HepG2 (cell line): Measurements from ENCODE around the gene ERV3-1. TPM values are rescaled to one million over a fixed set of nuclear protein-coding genes. Genes with fewer than 3 reads are reported as not detected.

Experiments used
- ATAC-seq: fragments of 200-7000 bp; cut with Tn5 transposase; 3 replicates; pipeline ENCODE4 v1.9.1; 2020; ENCODE audit warnings: mild to moderate bottlenecking, moderate library complexity
- BruUV-seq: library from RNA; stranded (reverse); fragments of 400-500 nt; replicated peaks from 2 replicates; lab custom pipeline; 2021; lab: Mats Ljungman, UMichigan
- CTCF ChIA-PET: fragments of 300-600 bp; formaldehyde crosslinking; extraction: SDS; loops from one replicate; lab custom pipeline; 2021; ENCODE audit warnings: low total read pairs, inconsistent platforms, low intra/inter-chr PET ratio; lab: Yijun Ruan, JAX
- POLR2A ChIA-PET: fragments of 350-600 bp; sonication (Branson Sonifier 250); formaldehyde crosslinking; loops from one replicate; lab custom pipeline; 2020; ENCODE audit warnings: antibody characterized with exemption, inconsistent platforms; lab: Yijun Ruan, JAX
- DNase-seq: peaks from one replicate; pipeline ENCODE4 v3.0.0-alpha.2; 2015; ENCODE audit warnings: low spot score
- FAIRE-seq: peaks from 3 replicates; lab custom pipeline; 2011; peaks lifted over from hg19 to GRCh38; lab: Jason Lieb, UNC
- H2AFZ ChIP-seq: one replicate; pipeline ENCODE4 v1.6.1; 2011; ENCODE audit warnings: low read length, inconsistent platforms
- H3K27ac ChIP-seq: fragments of 300-600 bp; 3 replicates; pipeline ENCODE4 v1.8.0; 2011; ENCODE audit warnings: mixed run types, mild to moderate bottlenecking, mixed read lengths, low read length, inconsistent platforms; ENCODE audit not compliant: insufficient read depth; ENCODE audit errors: extremely low read length
- H3K27me3 ChIP-seq, 2 experiments: fragments of 200-600 bp in 1 of 2; 2 replicates in 1 of 2; 3 replicates in 1 of 2; pipeline versions ENCODE4 v1.6.0 to v1.8.0; 2011; ENCODE audit warnings: low read length in 2 of 2, mild to moderate bottlenecking in 2 of 2, moderate library complexity in 2 of 2, inconsistent platforms in 1 of 2; ENCODE audit not compliant: insufficient read depth in 2 of 2, control insufficient read depth in 1 of 2
- H3K36me3 ChIP-seq, 2 experiments: fragments of 200-600 bp in 1 of 2; replicated peaks in 1 of 2; 2 replicates in 1 of 2; 3 replicates in 1 of 2; pipeline versions ENCODE4 v1.5.1 to v1.8.0; 2011; ENCODE audit warnings: low read length in 2 of 2, inconsistent platforms in 1 of 2; ENCODE audit not compliant: insufficient read depth in 2 of 2, control insufficient read depth in 1 of 2
- H3K4me1 ChIP-seq: 2 replicates; pipeline ENCODE4 v1.5.1; 2012; ENCODE audit warnings: low read length, inconsistent platforms; ENCODE audit not compliant: insufficient read depth
- H3K4me2 ChIP-seq: 2 replicates; pipeline ENCODE4 v1.6.0; 2011; ENCODE audit warnings: low read depth, low read length, inconsistent platforms
- H3K4me3 ChIP-seq, 3 experiments: fragments of 200-600 bp in 1 of 3; sonication (generic), shearing (Covaris generic) in 1 of 3; replicated peaks in 1 of 3; 2 replicates each; pipeline ENCODE4 v1.5.1; 2011 to 2016; ENCODE audit warnings: low read length in 3 of 3, inconsistent platforms in 2 of 3, low read depth in 2 of 3, mild to moderate bottlenecking in 2 of 3, control low read depth in 1 of 3, mixed read lengths in 1 of 3; ENCODE audit not compliant: insufficient read depth in 1 of 3
- H3K79me2 ChIP-seq: one replicate; pipeline ENCODE4 v1.6.1; 2011; ENCODE audit warnings: low read length, inconsistent platforms; ENCODE audit not compliant: insufficient read depth
- H3K9ac ChIP-seq: 2 replicates; pipeline ENCODE4 v1.6.0; 2011; ENCODE audit warnings: mild to moderate bottlenecking, low read depth, low read length, inconsistent platforms; ENCODE audit not compliant: insufficient read depth
- H3K9me3 ChIP-seq: 2 replicates; pipeline ENCODE4 v1.5.1; 2012; ENCODE audit warnings: mild to moderate bottlenecking, low read length
- H4K20me1 ChIP-seq: 2 replicates; pipeline ENCODE4 v1.6.0; 2011; ENCODE audit warnings: inconsistent platforms, mild to moderate bottlenecking, low read length, moderate library complexity; ENCODE audit not compliant: insufficient read depth
- HMG20B ChIP-seq: conservative IDR thresholded peaks from 2 replicates; pipeline ENCODE4 v1.6.1; 2016; ENCODE audit warnings: missing genetic modification reagents, missing compliant biosample characterization
- HOXD1 ChIP-seq: sonication (generic); formaldehyde crosslinking; IDR thresholded peaks from 2 replicates; pipeline ENCODE4 v1.5.0; 2020; ENCODE audit warnings: missing genetic modification reagents
- JARID2 ChIP-seq: sonication (generic); formaldehyde crosslinking; IDR thresholded peaks from 2 replicates; pipeline ENCODE4 v1.8.1; 2023; ENCODE audit warnings: missing genetic modification reagents, inconsistent platforms; ENCODE audit not compliant: insufficient replicate concordance
- MIER3 ChIP-seq: IDR thresholded peaks from 2 replicates; pipeline ENCODE4 v1.6.1; 2016; ENCODE audit warnings: missing compliant biosample characterization, borderline replicate concordance
- PCBP2 ChIP-seq: fragments of 200-400 bp; formaldehyde crosslinking; optimal IDR thresholded peaks from 2 replicates; pipeline ENCODE3; 2018; ENCODE audit warnings: low read length, low read depth; ENCODE audit not compliant: poor library complexity, severe bottlenecking
- RBM39 ChIP-seq: fragments of 200-400 bp; formaldehyde crosslinking; IDR thresholded peaks from one replicate; pipeline ENCODE4 v1.6.1; 2018; ENCODE audit warnings: antibody characterized with exemption, mild to moderate bottlenecking, low read depth, low read length; ENCODE audit not compliant: poor library complexity, severe bottlenecking
- TAF1 ChIP-seq: sonication (generic); formaldehyde crosslinking; IDR thresholded peaks from 2 replicates; pipeline ENCODE4 v1.4.0; 2020; ENCODE audit warnings: missing genetic modification reagents
- ZBTB26 ChIP-seq: IDR thresholded peaks from 2 replicates; pipeline ENCODE4 v1.6.1; 2016; ENCODE audit warnings: missing compliant biosample characterization, missing genetic modification reagents, borderline replicate concordance
- ZIK1 ChIP-seq: sonication (generic); formaldehyde crosslinking; IDR thresholded peaks from 2 replicates; pipeline ENCODE4 v1.5.0; 2020; ENCODE audit warnings: mild to moderate bottlenecking, low read depth, missing genetic modification reagents, borderline replicate concordance
- ZNF296 ChIP-seq: sonication (generic); formaldehyde crosslinking; conservative IDR thresholded peaks from 2 replicates; pipeline ENCODE4 v1.5.0; 2020; ENCODE audit warnings: mild to moderate bottlenecking, missing genetic modification reagents
- ZNF619 ChIP-seq: sonication (generic); formaldehyde crosslinking; IDR thresholded peaks from 2 replicates; pipeline ENCODE4 v1.4.0; 2020; ENCODE audit warnings: mild to moderate bottlenecking, missing genetic modification reagents
- ZNF780A ChIP-seq: sonication (generic); formaldehyde crosslinking; IDR thresholded peaks from 2 replicates; pipeline ENCODE4 v1.8.0; 2022; ENCODE audit warnings: mild to moderate bottlenecking, missing genetic modification reagents, moderate library complexity
- WGBS: methylation state at CpG from one replicate; pipeline ENCODE4 v1.1.6; 2017; ENCODE audit warnings: low lambda C conversion rate; 5-methylcytosine and 5-hydroxymethylcytosine counted together
- in situ Hi-C: cut with HindIII; loops from 2 replicates; pipeline ENCODE4 v1.10.0; 2017; ENCODE audit warnings: low pct_unique_long_range_greater_than_20kb; ENCODE audit not compliant: extremely low pct_ligation_motif_present
- intact Hi-C: fragments of 100-400 bp; cut with micrococcal nuclease; formaldehyde crosslinking; loops from one replicate; pipeline ENCODE4 v1.10.0; 2022; ENCODE audit not compliant: unreplicated experiment
- polyA plus RNA-seq, 8 experiments: library from polyadenylated mRNA; depleted of rRNA in 3 of 8; stranded (reverse) in 7 of 8; unstranded in 1 of 8; fragments of >200 nt; fragmentation: Illumina TruSeq in 4 of 8; extraction: Trizol in 4 of 8; gene quantifications; 2 replicates each; pipeline versions ENCODE4 v1.2.1 to v1.2.3, GENCODE V29; 2011 to 2016; ENCODE audit warnings: low read depth in 4 of 8, missing spikeins in 1 of 8, mixed read lengths in 1 of 8; ENCODE audit not compliant: insufficient read depth in 1 of 8
- total RNA-seq, 5 experiments: library from RNA; depleted of rRNA; stranded (reverse); fragments of >200 nt; fragmentation: Illumina TruSeq; extraction: Trizol; gene quantifications; 2 replicates each; pipeline ENCODE4 v1.2.3, GENCODE V29; 2016; ENCODE audit warnings: low read depth in 1 of 5
- TF ChIP-seq, protein P1 (sequence below): sonication (generic); formaldehyde crosslinking; IDR thresholded peaks from 2 replicates; pipeline ENCODE4 v1.4.0; 2020; ENCODE audit warnings: missing genetic modification reagents, borderline replicate concordance
- TF ChIP-seq, protein P2 (sequence below): sonication (generic); formaldehyde crosslinking; IDR thresholded peaks from 2 replicates; pipeline ENCODE4 v1.5.0; 2020; ENCODE audit warnings: missing genetic modification reagents
- TF ChIP-seq, protein P3 (sequence below): sonication (generic); formaldehyde crosslinking; IDR thresholded peaks from 2 replicates; pipeline ENCODE4 v1.5.1; 2020; ENCODE audit warnings: missing genetic modification reagents, mild to moderate bottlenecking, borderline replicate concordance

The ERV3-1 gene
- total and polyA plus RNA-seq, 2 of the 13 experiments (the other 11 are each of a cell fraction or from before 2014, with no cell fraction given), result 20.4 to 86.3 TPM

GRCh38 chr7:64996305-64996704, 10.2 kb downstream of the ERV3-1 start (continued):
- TF ChIP-seq, protein P1, sequence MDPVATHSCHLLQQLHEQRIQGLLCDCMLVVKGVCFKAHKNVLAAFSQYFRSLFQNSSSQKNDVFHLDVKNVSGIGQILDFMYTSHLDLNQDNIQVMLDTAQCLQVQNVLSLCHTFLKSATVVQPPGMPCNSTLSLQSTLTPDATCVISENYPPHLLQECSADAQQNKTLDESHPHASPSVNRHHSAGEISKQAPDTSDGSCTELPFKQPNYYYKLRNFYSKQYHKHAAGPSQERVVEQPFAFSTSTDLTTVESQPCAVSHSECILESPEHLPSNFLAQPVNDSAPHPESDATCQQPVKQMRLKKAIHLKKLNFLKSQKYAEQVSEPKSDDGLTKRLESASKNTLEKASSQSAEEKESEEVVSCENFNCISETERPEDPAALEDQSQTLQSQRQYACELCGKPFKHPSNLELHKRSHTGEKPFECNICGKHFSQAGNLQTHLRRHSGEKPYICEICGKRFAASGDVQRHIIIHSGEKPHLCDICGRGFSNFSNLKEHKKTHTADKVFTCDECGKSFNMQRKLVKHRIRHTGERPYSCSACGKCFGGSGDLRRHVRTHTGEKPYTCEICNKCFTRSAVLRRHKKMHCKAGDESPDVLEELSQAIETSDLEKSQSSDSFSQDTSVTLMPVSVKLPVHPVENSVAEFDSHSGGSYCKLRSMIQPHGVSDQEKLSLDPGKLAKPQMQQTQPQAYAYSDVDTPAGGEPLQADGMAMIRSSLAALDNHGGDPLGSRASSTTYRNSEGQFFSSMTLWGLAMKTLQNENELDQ (CRISPR knock-in tag), result no peak
- TF ChIP-seq, all 625 proteins: peak for 6

DNA sequence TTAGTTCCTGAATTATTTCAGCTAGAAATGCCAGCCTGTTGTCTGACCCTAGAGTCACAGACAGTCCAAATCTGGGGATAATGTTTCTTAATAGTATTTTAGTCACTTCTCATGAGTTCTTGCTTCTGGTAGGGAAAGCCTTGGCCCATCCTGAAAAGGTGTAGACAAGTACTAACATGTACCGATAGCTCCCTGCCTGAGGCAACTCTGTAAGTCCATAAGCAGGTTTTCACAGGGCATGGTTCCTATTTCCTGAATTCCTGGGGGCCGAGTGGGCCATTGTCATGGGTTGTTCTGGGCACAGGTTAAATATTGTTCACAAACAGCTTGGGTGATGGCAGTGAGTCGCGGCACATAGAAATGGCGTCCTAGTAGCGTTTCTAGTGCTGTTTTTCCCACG, 12.6 kb downstream of the ERV3-1 start:
- Histone ChIP-seq H3K9me3 (peaks cover 47% of the 10 kb centered on the region), H3K27me3 (no peaks in the 10 kb centered on the region), H3K4me1 (peaks cover 27% of the 10 kb centered on the region), H3K79me2 (no peaks in the 10 kb centered on the region), H3K36me3 (peaks cover 0 to 13% of the 10 kb centered on the region in 2 experiments; a peak in 2 of 5 replicates), H3K9ac (no peak overlapping the region), H3K4me3 (no peak overlapping the region), H4K20me1 (no peaks in the 10 kb centered on the region), H3K27ac (no peak overlapping the region), H2AFZ (no peak overlapping the region), H3K4me2 (no peak overlapping the region)
- POLR2A ChIA-PET, result interaction anchor here (0.7 kb wide), 1 partner anchor 13 kb away, joined by 4 read pairs; the partner anchor contains the start of gene ERV3-1
- in situ Hi-C loops, result no loop called here
- BruUV-seq, result no TSS peak
- FAIRE-seq, result no peak
- CTCF ChIA-PET, result no interaction called here
- DNase-seq, result no peak
- 94% methylated on average over 7 of the region's 7 CpGs for WGBS
- TF ChIP-seq, protein P2, sequence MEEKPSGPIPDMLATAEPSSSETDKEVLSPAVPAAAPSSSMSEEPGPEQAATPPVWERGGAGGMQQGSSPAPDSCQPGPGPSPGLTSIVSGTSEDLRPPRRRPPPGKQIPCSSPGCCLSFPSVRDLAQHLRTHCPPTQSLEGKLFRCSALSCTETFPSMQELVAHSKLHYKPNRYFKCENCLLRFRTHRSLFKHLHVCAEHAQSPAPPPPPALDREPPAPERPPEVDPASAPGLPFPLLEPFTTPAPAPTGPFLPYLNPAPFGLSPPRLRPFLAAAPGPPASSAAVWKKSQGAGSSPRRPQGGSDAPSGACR, result no peak
- no peak for TF ChIP-seq ZIK1
- TF ChIP-seq ZNF296 (CRISPR knock-in tag), result no peak
- TF ChIP-seq HMG20B (CRISPR knock-in tag), result no peak
- no peak for TF ChIP-seq JARID2 (CRISPR knock-in tag)
- no peak for TF ChIP-seq MIER3
- no peak for TF ChIP-seq ZNF780A (CRISPR knock-in tag)
- no peak for TF ChIP-seq ZBTB26
- TF ChIP-seq TAF1 (CRISPR knock-in tag), result no peak
- no peak for TF ChIP-seq HOXD1
- TF ChIP-seq RBM39, result no peak
- no peak for TF ChIP-seq ZNF619 (CRISPR knock-in tag)
- no peak for TF ChIP-seq PCBP2
- TF ChIP-seq, protein P3, sequence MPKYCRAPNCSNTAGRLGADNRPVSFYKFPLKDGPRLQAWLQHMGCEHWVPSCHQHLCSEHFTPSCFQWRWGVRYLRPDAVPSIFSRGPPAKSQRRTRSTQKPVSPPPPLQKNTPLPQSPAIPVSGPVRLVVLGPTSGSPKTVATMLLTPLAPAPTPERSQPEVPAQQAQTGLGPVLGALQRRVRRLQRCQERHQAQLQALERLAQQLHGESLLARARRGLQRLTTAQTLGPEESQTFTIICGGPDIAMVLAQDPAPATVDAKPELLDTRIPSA (CRISPR knock-in tag), result no peak
- ATAC-seq, result no peak
- intact Hi-C loops, result no loop called here
